Small intestine (tissue), 7 donors: ENCODE results near the gene VRK2. TPM values are rescaled to one million over a fixed set of nuclear protein-coding genes. Genes with fewer than 3 reads are reported as not detected.
"Not testable (repeated sequence)": the region's sequence is repeated elsewhere in the genome, so short reads cannot be mapped to it uniquely, and the experiment has no call there.

Experiments
- DNase-seq, 2 donors: peaks; one replicate each; pipeline versions ENCODE4 v3.0.0 to v3.0.0-alpha.2; 2013
- FAIRE-seq: peaks from 2 replicates; lab custom pipeline; 2012; peaks lifted over from hg19 to GRCh38; lab: Jason Lieb, UNC
- H3K27ac ChIP-seq, 3 donors: one replicate each; pipeline ENCODE4 v1.5.1; 2013; ENCODE audit warnings: low read length in 2 of 3, mild to moderate bottlenecking in 2 of 3, control low read depth in 1 of 3, inconsistent platforms in 1 of 3, low read depth in 1 of 3, moderate library complexity in 1 of 3
- H3K27me3 ChIP-seq, 3 donors: one replicate each; pipeline ENCODE4 v1.6.1; 2013; ENCODE audit warnings: low read length in 3 of 3, inconsistent platforms in 1 of 3; ENCODE audit not compliant: control insufficient read depth in 3 of 3, insufficient read depth in 3 of 3
- H3K36me3 ChIP-seq, 3 donors: one replicate each; pipeline ENCODE4 v1.6.1; 2013; ENCODE audit warnings: low read length in 3 of 3, inconsistent platforms in 1 of 3, low read depth in 1 of 3, mild to moderate bottlenecking in 1 of 3, moderate library complexity in 1 of 3; ENCODE audit not compliant: control insufficient read depth in 3 of 3, insufficient read depth in 2 of 3
- H3K4me1 ChIP-seq, 3 donors: one replicate each; pipeline ENCODE4 v1.6.1; 2013; ENCODE audit warnings: low read length in 2 of 3, inconsistent platforms in 1 of 3, low read depth in 1 of 3, mild to moderate bottlenecking in 1 of 3, moderate library complexity in 1 of 3; ENCODE audit not compliant: control insufficient read depth in 3 of 3, insufficient read depth in 2 of 3
- H3K4me3 ChIP-seq, 3 donors: one replicate each; pipeline ENCODE4 v1.5.1; 2013; ENCODE audit warnings: low read length in 3 of 3, control low read depth in 1 of 3, inconsistent platforms in 1 of 3, low read depth in 1 of 3, mild to moderate bottlenecking in 1 of 3, moderate library complexity in 1 of 3
- H3K9me3 ChIP-seq, 2 donors: one replicate each; pipeline ENCODE4 v1.6.1; 2013; ENCODE audit warnings: low read depth in 1 of 2, low read length in 1 of 2; ENCODE audit not compliant: control insufficient read depth in 2 of 2, insufficient read depth in 1 of 2
- WGBS, 3 donors: extraction: QIAGEN DNeasy Blood & Tissue Kit; methylation state at CpG; one replicate each; pipeline ENCODE4 v1.1.7; 2013; 5-methylcytosine and 5-hydroxymethylcytosine counted together
- polyA plus RNA-seq, 4 donors: library from polyadenylated mRNA; stranded (reverse) in 3 of 4; unstranded in 1 of 4; fragments of 200-250 nt in 3 of 4; fragments of 120-200 nt in 1 of 4; gene quantifications; one replicate each; pipeline versions ENCODE4 v1.2.1 to v1.2.3, GENCODE V29; 2013
- donor health status: healthy with polysubstance abuse.
- donor health status: control.
- donor health status: control.
- donor health status: Bipolar disorder and iron deficiency.
- donor health status: healthy.

VRK2 gene
- polyA plus RNA-seq, 4 donors, result 5.1 to 18.0 (median 6.9) TPM

- not testable (repeated sequence) for H3K9me3 ChIP-seq, FAIRE-seq, DNase-seq, H3K27ac ChIP-seq, H3K4me1 ChIP-seq, H3K4me3 ChIP-seq, H3K27me3 ChIP-seq
- 93 to 98% (median 96%) methylated on average over 6 of the region's 6 CpGs for WGBS, 3 donors
- H3K36me3 ChIP-seq, result peaks cover 0 to 23% (median under 1%) of the 10 kb centered on the region in 3 donors
Measured at GRCh38 chr2:58168130-58168529, 121.5 kb downstream of the VRK2 start.

GRCh38 chr2:58169845-58170244 lies 123.2 kb downstream of the VRK2 start:
- not testable (repeated sequence) for DNase-seq, FAIRE-seq, H3K27me3 ChIP-seq, H3K9me3 ChIP-seq, H3K4me3 ChIP-seq, H3K4me1 ChIP-seq, H3K27ac ChIP-seq
- peaks cover 0 to 23% (median 0%) of the 10 kb centered on the region in 3 donors for H3K36me3 ChIP-seq

GRCh38 chr2:58170334-58170933 lies 123.8 kb downstream of the VRK2 start:
- 94 to 96% (median 95%) methylated on average over 7 of the region's 7 CpGs for WGBS, 3 donors
- not testable (repeated sequence) for DNase-seq, H3K4me1 ChIP-seq, H3K4me3 ChIP-seq, H3K27me3 ChIP-seq, H3K27ac ChIP-seq, FAIRE-seq, H3K9me3 ChIP-seq
- H3K36me3 ChIP-seq, result peaks cover 0 to 23% (median 0%) of the 10 kb centered on the region in 3 donors

- peaks cover 0 to 22% (median 0%) of the 10 kb centered on the region in 3 donors for H3K36me3 ChIP-seq
- WGBS, 3 donors, result 95 to 98% (median 96%) methylated on average over 16 of the region's 16 CpGs
- FAIRE-seq, H3K27ac ChIP-seq, DNase-seq, H3K27me3 ChIP-seq, H3K9me3 ChIP-seq, H3K4me3 ChIP-seq, H3K4me1 ChIP-seq: not testable (repeated sequence)
Measured at GRCh38 chr2:58171831-58172230, 125.2 kb downstream of the VRK2 start.

- H3K9me3 ChIP-seq, H3K36me3 ChIP-seq, H3K27me3 ChIP-seq, FAIRE-seq, H3K4me3 ChIP-seq, H3K4me1 ChIP-seq, DNase-seq, H3K27ac ChIP-seq: not testable (repeated sequence)
- 82 to 94% (median 82%) methylated on average over 2 of the region's 4 CpGs for WGBS, 3 donors
Measured at GRCh38 chr2:58177187-58177586, 130.6 kb downstream of the VRK2 start.

GRCh38 chr2:58180175-58180574 lies 133.6 kb downstream of the VRK2 start:
- WGBS, 3 donors, result 96 to 98% (median 97%) methylated on average over 3 of the region's 3 CpGs

GRCh38 chr2:58180635-58181034 lies 134.0 kb downstream of the VRK2 start:
- Histone ChIP-seq H3K27ac (no peak overlapping the region), H3K4me1 (no peaks in the 10 kb centered on the region), H3K9me3 (no peaks in the 10 kb centered on the region), H3K36me3 (no peaks in the 10 kb centered on the region), H3K27me3 (no peaks in the 10 kb centered on the region), H3K4me3 (no peak overlapping the region)
- FAIRE-seq, result no peak
- WGBS, 3 donors, result 97 to 98% (median 97%) methylated on average over 5 of the region's 5 CpGs
- no peak for DNase-seq

More at GRCh38 chr2:58180175-58180574, 133.6 kb downstream of the VRK2 start:
- H3K9me3 ChIP-seq, H3K4me3 ChIP-seq, H3K4me1 ChIP-seq, DNase-seq, H3K27ac ChIP-seq, H3K36me3 ChIP-seq, FAIRE-seq, H3K27me3 ChIP-seq: not testable (repeated sequence)

- Histone ChIP-seq H3K4me1 (no peaks in the 10 kb centered on the region), H3K27me3 (no peaks in the 10 kb centered on the region), H3K9me3 (no peaks in the 10 kb centered on the region), H3K36me3 (no peaks in the 10 kb centered on the region), H3K4me3 (no peak overlapping the region), H3K27ac (no peak overlapping the region)
- no peak for FAIRE-seq
- 91 to 97% (median 91%) methylated on average over 1 of the region's 1 CpG for WGBS, 3 donors
- no peak for DNase-seq
Measured at GRCh38 chr2:58182527-58182926, 135.9 kb downstream of the VRK2 start.

- H3K27ac ChIP-seq, result no peak overlapping the region
- no peaks in the 10 kb centered on the region for H3K9me3 ChIP-seq
- peaks cover 0 to 3% (median 0%) of the 10 kb centered on the region in 3 donors for H3K36me3 ChIP-seq
- no peaks in the 10 kb centered on the region for H3K4me1 ChIP-seq
- FAIRE-seq, result no peak
- DNase-seq, result no peak
- no peak overlapping the region for H3K4me3 ChIP-seq
- 81 to 88% (median 88%) methylated on average over 4 of the region's 4 CpGs for WGBS, 3 donors
- no peaks in the 10 kb centered on the region for H3K27me3 ChIP-seq
Measured at GRCh38 chr2:58186501-58186900, 139.9 kb downstream of the VRK2 start.
